ENCODE results near the gene TMEM170A.
"Not testable (repeated sequence)": the region's sequence is repeated elsewhere in the genome, so short reads cannot be mapped to it uniquely, and the experiment has no call there.

Gene TMEM170A

GRCh38 chr16:75464122-75464918 lies at the start of gene TMEM170A:
Gene TMEM170A, minus strand, starts transcription at chr16:75464689. Its CDS starts 89 bp downstream, at chr16:75464600.
- no peak; the same call in none of the 2 replicates for TF ChIP-seq CTCF (IDR thresholded peaks at IDR 0.05; ENCODE audit: low read depth, low read length)
- DNase-seq (ENCODE audit: extremely low read depth, low read depth) = peak; percentile 98

- peak; percentile 86 for DNase-seq (ENCODE audit: extremely low read depth, low read depth)
- no peak for TF ChIP-seq CTCF (IDR thresholded peaks at IDR 0.05; ENCODE audit: low read depth, low read length)
Measured at GRCh38 chr16:75506574-75506973, 42.1 kb upstream of the TMEM170A start.

- TF ChIP-seq CTCF (IDR thresholded peaks at IDR 0.05; ENCODE audit: low read depth, low read length) = no peak
- DNase-seq (ENCODE audit: extremely low read depth, low read depth) = no peak
Measured at GRCh38 chr16:75506107-75506506, 41.6 kb upstream of the TMEM170A start.

GRCh38 chr16:75503801-75504200 lies 39.3 kb upstream of the TMEM170A start:
- no peak for DNase-seq (ENCODE audit: extremely low read depth, low read depth)
- no peak for TF ChIP-seq CTCF (IDR thresholded peaks at IDR 0.05; ENCODE audit: low read depth, low read length)

- DNase-seq (ENCODE audit: extremely low read depth, low read depth) = no peak
- TF ChIP-seq CTCF (IDR thresholded peaks at IDR 0.05; ENCODE audit: low read depth, low read length) = no peak
Measured at GRCh38 chr16:75502916-75503605, 38.6 kb upstream of the TMEM170A start.

GRCh38 chr16:75501820-75502219 lies 37.3 kb upstream of the TMEM170A start:
- not testable (repeated sequence) for DNase-seq (ENCODE audit: extremely low read depth, low read depth)

- TF ChIP-seq CTCF (IDR thresholded peaks at IDR 0.05; ENCODE audit: low read depth, low read length) = no peak
- no peak for DNase-seq (ENCODE audit: extremely low read depth, low read depth)
Measured at GRCh38 chr16:75501359-75501758, 36.9 kb upstream of the TMEM170A start.

- DNase-seq (ENCODE audit: extremely low read depth, low read depth) = not testable (repeated sequence)
Measured at GRCh38 chr16:75498605-75499322, 34.3 kb upstream of the TMEM170A start.
